ENCODE data around the gene NUTF2. TPM values are rescaled to one million over a fixed set of nuclear protein-coding genes. Genes with fewer than 3 reads are reported as not detected.

Gene NUTF2
- total and polyA plus RNA-seq, 10 of the 15 experiments (the other 5 are each of a cell fraction or from before 2014, with no cell fraction given), result 116 to 342 (median 202) TPM

- WGBS (ENCODE audit: insufficient coverage, insufficient replicate concordance, low lambda C conversion rate, missing lambda C conversion rate), result under 1% methylated on average over 65 of the region's 67 CpGs
- BruUV-seq (replicated peaks), result no TSS peak
- POLR2A ChIA-PET, result no interaction called here
- DNase-seq (ENCODE audit: low read depth, low spot score), result no peak
- Histone ChIP-seq H3K9me3 (replicated peaks; ENCODE audit: control insufficient read depth, insufficient read depth, low read length) (no peaks in the 10 kb centered on the region), H3K4me3 (peak overlapping the region; percentile 96), H3K4me1 (ENCODE audit: control insufficient read depth, insufficient read depth, low read length) (peaks cover 23% of the 10 kb centered on the region), H3K79me2 (ENCODE audit: control insufficient read depth, insufficient read depth, low read length) (peaks cover 40% of the 10 kb centered on the region), H3K27me3 (replicated peaks in 1 of 2; ENCODE audit: control insufficient read depth in 2 of 2, insufficient read depth in 2 of 2, low read length in 1 of 2) (no peaks in the 10 kb centered on the region), H3K9ac (ENCODE audit: control insufficient read depth, insufficient read depth, low read length) (peak overlapping the region; percentile 91), H4K20me1 (ENCODE audit: control insufficient read depth, insufficient read depth) (no peaks in the 10 kb centered on the region), H2AFZ (ENCODE audit: control insufficient read depth, low read depth, low read length) (peak overlapping the region; percentile 100), H3K4me2 (ENCODE audit: control insufficient read depth, insufficient read depth) (peak overlapping the region; percentile 93), H3K27ac (ENCODE audit: control insufficient read depth, insufficient read depth) (peak overlapping the region; percentile 97), H3K36me3 (ENCODE audit: control insufficient read depth in 2 of 2, insufficient read depth in 2 of 2, low read length in 1 of 2) (peaks cover 0 to 4% of the 10 kb centered on the region in 2 experiments; a peak in 1 of 4 replicates)
- intact Hi-C loops (cut with micrococcal nuclease; ENCODE audit: unreplicated experiment) (no loop called here), in situ Hi-C loops (cut with MboI) (no loop called here)
- FAIRE-seq, result no peak
- SMC1A ChIA-PET (ENCODE audit: uncharacterized antibody, unreplicated experiment), result interaction anchor here (1.0 kb wide), 1 partner anchor 17 kb away, joined by 3 read pairs; no protein-coding TSS in a partner anchor
- ATAC-seq, result peak; percentile 16
- RAD21 ChIA-PET (ENCODE audit: unreplicated experiment), result no interaction called here
- CTCF ChIA-PET, result interaction anchor here (1.1 to 2.0 kb wide), 5 partner anchors 9 to 321 kb away, joined by 3 to 8 read pairs (median 5); partner anchors contain the start of gene EDC4
- TF ChIP-seq EP300 (IDR thresholded peaks at IDR 0.05; ENCODE audit: borderline replicate concordance in 1 of 2, control insufficient read depth in 1 of 2, low read depth in 2 of 2, low read length in 2 of 2) (no peak), CUX1 (IDR thresholded peaks at IDR 0.05; ENCODE audit: insufficient replicate concordance, low read depth, low read length) (no peak), NFXL1 (IDR thresholded peaks at IDR 0.05; ENCODE audit: borderline replicate concordance) (no peak), NFYB (IDR thresholded peaks at IDR 0.05; ENCODE audit: insufficient read depth, low read depth, low read length) (no peak), STAT1 (conservative IDR thresholded peaks at IDR 0.05) (no peak), PAX5 (IDR thresholded peaks at IDR 0.05; ENCODE audit: borderline replicate concordance, low read depth, low read length) (no peak; the same call in 1 of the 2 replicates), SUZ12 (IDR thresholded peaks at IDR 0.05; ENCODE audit: unreplicated experiment) (no peak), CREM (IDR thresholded peaks at IDR 0.05; ENCODE audit: low read depth) (no peak; the same call in 1 of the 2 replicates), RCOR1 (conservative IDR thresholded peaks at IDR 0.05; ENCODE audit: low read depth, low read length) (no peak), PKNOX1 (IDR thresholded peaks at IDR 0.05) (0 out of 2 replicates have a peak, but pooled peaks have one; percentile 6), CBX5 (IDR thresholded peaks at IDR 0.05; ENCODE audit: low read depth) (peak; percentile 22; the same call in 1 of the 2 replicates), CBX3 (IDR thresholded peaks at IDR 0.05; ENCODE audit: borderline replicate concordance, low read depth) (no peak), POLR2A (IDR thresholded peaks at IDR 0.05; ENCODE audit: low read depth, low read length) (peak; percentile 33; the same call in 1 of the 2 replicates), ZSCAN29 (IDR thresholded peaks at IDR 0.05) (no peak), ZNF207 (IDR thresholded peaks at IDR 0.05; ENCODE audit: borderline replicate concordance) (no peak), RBBP5 (conservative IDR thresholded peaks at IDR 0.05) (no peak), SUPT20H (IDR thresholded peaks at IDR 0.05; ENCODE audit: borderline replicate concordance, control insufficient read depth, low read depth, low read length) (no peak), ATF7 (IDR thresholded peaks at IDR 0.05; ENCODE audit: low read depth) (no peak), SMAD5 (IDR thresholded peaks at IDR 0.05; ENCODE audit: low read depth) (no peak)
Measured at GRCh38 chr16:67842509-67843342, 4.0 kb upstream of the NUTF2 start.

Measured in GM12878 (cell line).